Measurements from ENCODE around the gene TRIM54. TPM values are rescaled to one million over a fixed set of nuclear protein-coding genes. Genes with fewer than 3 reads are reported as not detected.

TRIM54 gene
- total RNA-seq, 6 donors from 2014 or later, result 0.49 TPM; not detected in 5

DNA sequence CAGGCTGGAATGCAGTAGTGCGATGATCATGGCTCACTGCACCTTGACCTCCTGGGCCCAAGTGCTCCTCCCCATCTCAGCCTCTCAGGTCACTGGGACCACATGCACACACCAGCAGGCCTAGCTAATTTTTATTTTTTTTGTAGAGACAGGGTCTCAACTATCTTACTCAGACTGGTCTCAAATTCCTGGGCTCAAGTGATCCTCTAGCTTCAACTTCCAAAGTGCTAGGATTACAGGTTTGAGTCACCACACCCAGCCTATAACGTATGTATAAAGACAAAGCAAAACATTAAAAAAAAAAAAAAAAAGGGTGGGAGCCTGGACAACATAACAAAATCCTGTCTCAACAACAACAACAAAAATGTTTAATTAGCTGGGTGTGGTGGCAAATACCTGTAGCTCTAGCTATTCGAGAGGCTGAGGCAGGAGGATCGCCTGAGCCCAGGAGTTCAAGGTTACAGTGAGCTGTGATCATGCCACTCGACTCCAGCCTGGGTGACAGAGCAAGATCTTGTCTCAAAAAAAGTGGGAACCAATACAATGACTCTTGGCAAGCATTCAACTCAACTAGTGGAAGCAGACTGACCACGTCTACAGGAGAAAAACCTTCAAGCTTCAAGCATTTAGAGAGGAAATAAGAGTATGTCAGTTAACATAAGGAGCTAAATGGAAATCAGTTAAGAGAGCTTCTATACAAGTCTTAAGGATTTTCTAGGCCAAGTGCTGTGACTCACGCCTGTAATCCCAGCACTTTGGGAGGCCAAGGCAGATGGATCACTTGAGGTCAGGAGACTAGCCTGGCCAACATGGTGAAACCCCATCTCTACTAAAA is 71.8 kb downstream of the TRIM54 start:
- DNase-seq (no peak), ATAC-seq (ENCODE audit: low FRiP score in 2 of 2) (no peak)
- H3K36me3 ChIP-seq, result peaks cover 0 to 7% (median 0%) of the 10 kb centered on the region in 4 donors
- peaks cover 32 to 45% (median 35%) of the 10 kb centered on the region in 4 donors for H3K4me1 ChIP-seq
- H3K27me3 ChIP-seq, result no peaks in the 10 kb centered on the region
- no peaks in the 10 kb centered on the region for H3K9me3 ChIP-seq
- TF ChIP-seq POLR2AphosphoS5 (IDR thresholded peaks at IDR 0.05) (no peak), EP300 (IDR thresholded peaks at IDR 0.05) (no peak), POLR2A (IDR thresholded peaks at IDR 0.05) (no peak)
- TF ChIP-seq, protein P1, sequence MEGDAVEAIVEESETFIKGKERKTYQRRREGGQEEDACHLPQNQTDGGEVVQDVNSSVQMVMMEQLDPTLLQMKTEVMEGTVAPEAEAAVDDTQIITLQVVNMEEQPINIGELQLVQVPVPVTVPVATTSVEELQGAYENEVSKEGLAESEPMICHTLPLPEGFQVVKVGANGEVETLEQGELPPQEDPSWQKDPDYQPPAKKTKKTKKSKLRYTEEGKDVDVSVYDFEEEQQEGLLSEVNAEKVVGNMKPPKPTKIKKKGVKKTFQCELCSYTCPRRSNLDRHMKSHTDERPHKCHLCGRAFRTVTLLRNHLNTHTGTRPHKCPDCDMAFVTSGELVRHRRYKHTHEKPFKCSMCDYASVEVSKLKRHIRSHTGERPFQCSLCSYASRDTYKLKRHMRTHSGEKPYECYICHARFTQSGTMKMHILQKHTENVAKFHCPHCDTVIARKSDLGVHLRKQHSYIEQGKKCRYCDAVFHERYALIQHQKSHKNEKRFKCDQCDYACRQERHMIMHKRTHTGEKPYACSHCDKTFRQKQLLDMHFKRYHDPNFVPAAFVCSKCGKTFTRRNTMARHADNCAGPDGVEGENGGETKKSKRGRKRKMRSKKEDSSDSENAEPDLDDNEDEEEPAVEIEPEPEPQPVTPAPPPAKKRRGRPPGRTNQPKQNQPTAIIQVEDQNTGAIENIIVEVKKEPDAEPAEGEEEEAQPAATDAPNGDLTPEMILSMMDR (IDR thresholded peaks at IDR 0.05), result no peak
- H3K4me3 ChIP-seq, result no peak overlapping the region
- H3K27ac ChIP-seq, result no peak overlapping the region
- 72 to 75% methylated on average over 7 of the region's 7 CpGs for WGBS, 2 donors

DNA sequence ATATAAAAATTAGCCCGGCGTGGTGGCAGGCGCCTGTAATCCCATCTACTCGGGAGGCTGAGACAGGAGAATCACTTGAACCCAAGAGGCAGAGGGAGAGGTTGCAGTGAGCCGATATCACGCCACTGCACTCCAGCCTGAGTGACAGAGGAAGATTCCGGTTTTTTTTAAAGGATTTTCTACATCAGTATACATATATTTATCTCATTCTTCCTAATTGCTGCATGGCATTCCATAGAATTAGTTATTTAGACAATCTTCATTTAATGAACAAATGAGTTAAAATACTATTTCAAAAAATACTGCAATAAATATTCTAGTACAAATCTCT is 72.3 kb downstream of the TRIM54 start:
- DNase-seq (no peak), ATAC-seq (ENCODE audit: low FRiP score in 2 of 2) (no peak)
- Histone ChIP-seq H3K4me1 (peaks cover 32 to 45% (median 35%) of the 10 kb centered on the region in 4 donors), H3K9me3 (no peaks in the 10 kb centered on the region), H3K4me3 (no peak overlapping the region), H3K27ac (no peak overlapping the region), H3K27me3 (no peaks in the 10 kb centered on the region), H3K36me3 (peaks cover 0 to 7% (median 0%) of the 10 kb centered on the region in 4 donors)
- 94 to 95% methylated on average over 7 of the region's 7 CpGs for WGBS, 2 donors
- TF ChIP-seq POLR2A (IDR thresholded peaks at IDR 0.05) (no peak), EP300 (IDR thresholded peaks at IDR 0.05) (no peak), POLR2AphosphoS5 (IDR thresholded peaks at IDR 0.05) (no peak)
- TF ChIP-seq, protein P1 (IDR thresholded peaks at IDR 0.05), result no peak

DNA sequence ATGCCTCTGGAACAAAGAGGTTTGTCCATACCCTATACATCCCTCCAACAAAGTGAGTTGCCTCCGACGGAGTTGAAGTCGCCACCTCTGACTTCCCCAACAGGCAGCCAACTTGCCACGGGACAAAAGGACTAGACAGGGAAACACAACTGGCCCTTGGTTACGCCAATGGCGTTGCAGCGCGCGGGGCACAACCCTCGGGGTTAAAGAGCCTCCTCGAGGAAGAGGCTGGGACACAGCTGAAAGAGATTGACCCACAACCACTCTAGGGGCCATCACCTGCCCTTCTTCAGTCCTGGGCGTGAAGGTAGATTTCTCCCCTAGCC is 73.8 kb downstream of the TRIM54 start:
- Histone ChIP-seq H3K9me3 (no peaks in the 10 kb centered on the region), H3K27ac (peak overlapping the region; percentile 89 to 94 (median 92)), H3K27me3 (no peaks in the 10 kb centered on the region), H3K36me3 (no peaks in the 10 kb centered on the region), H3K4me1 (peaks cover 32 to 45% (median 35%) of the 10 kb centered on the region in 4 donors), H3K4me3 (peak overlapping the region; percentile 72 to 97 (median 94))
- 0 to 1% methylated on average over 11 to 12 of the region's 12 CpGs for WGBS, 2 donors
- TF ChIP-seq EP300 (IDR thresholded peaks at IDR 0.05) (no peak), POLR2A (IDR thresholded peaks at IDR 0.05) (no peak), POLR2AphosphoS5 (IDR thresholded peaks at IDR 0.05) (no peak)
- TF ChIP-seq, protein P1 (IDR thresholded peaks at IDR 0.05), result no peak
- peak; percentile 76 to 84 for DNase-seq
- peak; percentile 56 to 57 for ATAC-seq (ENCODE audit: low FRiP score in 2 of 2)

DNA sequence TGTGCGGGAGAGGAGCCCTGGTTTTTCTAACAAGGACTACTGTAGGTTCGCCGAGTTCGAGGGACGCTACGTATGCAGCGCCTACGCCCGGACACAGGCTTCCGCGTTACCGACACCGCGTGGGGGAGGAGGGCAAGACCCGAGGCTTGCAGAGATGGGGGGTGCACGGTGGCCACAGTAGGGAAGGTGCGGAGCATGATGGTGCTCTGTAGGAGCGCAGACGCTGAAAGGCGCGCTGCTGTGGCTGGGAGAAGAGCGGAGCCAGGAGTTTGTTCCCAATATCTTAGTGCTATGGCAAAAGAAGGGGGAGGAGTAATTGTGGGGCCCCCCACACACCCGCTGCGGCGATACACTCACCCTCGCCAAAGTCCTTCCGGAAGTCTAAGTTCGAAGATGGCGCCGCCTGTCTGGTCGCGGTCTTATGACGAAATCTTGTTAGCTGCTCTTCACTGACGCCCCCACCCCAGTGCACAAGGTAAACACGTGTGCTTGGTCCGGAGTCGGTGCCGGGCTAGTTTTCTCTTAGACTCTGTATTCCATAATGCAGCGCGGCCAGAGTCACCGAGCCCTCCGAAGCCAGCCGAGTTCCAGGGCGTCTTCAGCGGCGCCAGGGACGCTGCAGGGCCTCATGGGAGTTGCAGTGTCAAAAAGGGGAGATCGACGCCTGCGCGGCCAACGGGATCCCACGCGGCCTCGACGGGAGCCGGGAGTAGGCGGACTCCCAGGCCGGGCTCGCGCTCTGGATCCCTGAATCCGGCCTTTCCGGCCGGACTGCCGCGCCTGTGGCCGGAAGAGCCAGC is 74.4 kb downstream of the TRIM54 start, which contains the start of gene GTF3C2:
Gene GTF3C2 (minus strand): TSS at position 383 of the 800 bp plus-strand sequence. CDS start 13,210 bp downstream, outside the sequence.
- TF ChIP-seq, protein P1 (IDR thresholded peaks at IDR 0.05), result peak in 4 of 6 experiments; percentile 30 to 55 (median 34)
- peak; percentile 52 to 81 for TF ChIP-seq POLR2AphosphoS5 (IDR thresholded peaks at IDR 0.05)
- no peak for TF ChIP-seq EP300 (IDR thresholded peaks at IDR 0.05)
- TF ChIP-seq POLR2A (IDR thresholded peaks at IDR 0.05), result peak in 2 of 4 donors; percentile 44 to 72
- 0 to 2% methylated on average over 13 to 59 of the region's 67 CpGs for WGBS, 2 donors
- ATAC-seq (ENCODE audit: low FRiP score in 2 of 2) (peak; percentile 97 to 99), DNase-seq (peak; percentile 93 to 97)
- Histone ChIP-seq H3K9me3 (no peaks in the 10 kb centered on the region), H3K36me3 (no peaks in the 10 kb centered on the region), H3K4me3 (peak within 1 kb of the TSS; percentile 72 to 97 (median 94)), H3K27me3 (no peaks in the 10 kb centered on the region), H3K27ac (peak within 1 kb of the TSS; percentile 89 to 94 (median 92)), H3K4me1 (peaks cover 32 to 45% (median 35%) of the 10 kb centered on the region in 4 donors)

Other genes with a start within 250 kb of the TRIM54 start
- gene TMEM214, start 249.5 kb upstream of the TRIM54 start, total RNA-seq, result 100 to 1,000 TPM in 1 of 6 donors, 10 to 100 TPM in 5; 42.5 to 176 (median 62.0) TPM
- gene AGBL5, start 230.8 kb upstream of the TRIM54 start, total RNA-seq, result 10 to 100 TPM in 5 of 6 donors, 1 to 10 TPM in 1; 7.8 to 17.6 (median 14.3) TPM
- 100 to 1,000 TPM in 5 of 6 donors, 10 to 100 TPM in 1; 90.4 to 265 (median 176) TPM for gene OST4, start 210.8 kb upstream of the TRIM54 start, total RNA-seq
- 100 to 1,000 TPM in 2 of 6 donors, 10 to 100 TPM in 4; 20.7 to 158 (median 49.0) TPM for gene EMILIN1, start 203.8 kb upstream of the TRIM54 start, total RNA-seq
- 10 to 100 TPM in 1 of 6 donors, 1 to 10 TPM in 5; 2.4 to 10.4 (median 6.3) TPM for gene KHK, start 195.7 kb upstream of the TRIM54 start, total RNA-seq
- gene CGREF1, start 163.3 kb upstream of the TRIM54 start, total RNA-seq, result 1 to 10 TPM in 2 of 6 donors, under 1 TPM in 1, not detected in 3; 0.79 to 1.2 (median 1.0) TPM
- under 1 TPM in 3 of 6 donors, not detected in 3; 0.10 to 0.30 (median 0.11) TPM for gene ABHD1, start 158.6 kb upstream of the TRIM54 start, total RNA-seq
- 100 to 1,000 TPM in 1 of 6 donors, 10 to 100 TPM in 5; 45.7 to 102 (median 66.0) TPM for gene PREB, start 147.8 kb upstream of the TRIM54 start, total RNA-seq
- not detected for gene PRR30, start 143.0 kb upstream of the TRIM54 start, total RNA-seq
- under 1 TPM in 2 of 6 donors, not detected in 4; 0.13 to 0.20 TPM for gene TCF23, start 133.4 kb upstream of the TRIM54 start, total RNA-seq
- gene ATRAID, start 70.4 kb upstream of the TRIM54 start, total RNA-seq, result 100 to 1,000 TPM in 4 of 6 donors, 10 to 100 TPM in 2; 53.4 to 126 (median 112) TPM
- 10 to 100 TPM; 13.6 to 29.6 (median 21.0) TPM for gene SLC5A6, start 70.2 kb upstream of the TRIM54 start, total RNA-seq
- gene CAD, start 65.1 kb upstream of the TRIM54 start, total RNA-seq, result 10 to 100 TPM; 19.8 to 66.0 (median 33.5) TPM
- 1 to 10 TPM in 4 of 6 donors, under 1 TPM in 2; 0.20 to 2.3 (median 1.2) TPM for gene SLC30A3, start 19.4 kb upstream of the TRIM54 start, total RNA-seq
- gene DNAJC5G, start 7.0 kb upstream of the TRIM54 start, total RNA-seq, result not detected
- gene UCN, start 26.0 kb downstream of the TRIM54 start, total RNA-seq, result 10 to 100 TPM in 2 of 6 donors, 1 to 10 TPM in 4; 2.6 to 81.7 (median 4.6) TPM
- 10 to 100 TPM; 51.2 to 99.3 (median 75.9) TPM for gene MPV17, start 40.7 kb downstream of the TRIM54 start, total RNA-seq
- gene GTF3C2, start 74.3 kb downstream of the TRIM54 start, total RNA-seq, result 100 to 1,000 TPM in 1 of 6 donors, 10 to 100 TPM in 5; 43.9 to 104 (median 48.9) TPM
- gene EIF2B4, start 87.9 kb downstream of the TRIM54 start, total RNA-seq, result 10 to 100 TPM; 24.8 to 48.2 (median 29.8) TPM
- 100 to 1,000 TPM in 3 of 6 donors, 10 to 100 TPM in 3; 69.1 to 142 (median 113) TPM for gene SNX17, start 88.2 kb downstream of the TRIM54 start, total RNA-seq
- gene ZNF513, start 98.3 kb downstream of the TRIM54 start, total RNA-seq, result 10 to 100 TPM in 5 of 6 donors, 1 to 10 TPM in 1; 9.3 to 31.4 (median 18.0) TPM
- gene PPM1G, start 127.2 kb downstream of the TRIM54 start, total RNA-seq, result 10 to 100 TPM; 39.8 to 60.6 (median 55.3) TPM
- 10 to 100 TPM; 46.5 to 81.5 (median 62.5) TPM for gene NRBP1, start 146.2 kb downstream of the TRIM54 start, total RNA-seq
- 10 to 100 TPM; 13.8 to 39.7 (median 31.0) TPM for gene KRTCAP3, start 160.0 kb downstream of the TRIM54 start, total RNA-seq
- gene IFT172, start 207.3 kb downstream of the TRIM54 start, total RNA-seq, result 10 to 100 TPM; 24.3 to 80.6 (median 29.8) TPM
- gene FNDC4, start 212.8 kb downstream of the TRIM54 start, total RNA-seq, result 1 to 10 TPM in 5 of 6 donors, not detected in 1; 1.1 to 4.6 (median 2.6) TPM
- under 1 TPM in 2 of 6 donors, not detected in 4; 0.24 to 0.83 TPM for gene GCKR, start 214.4 kb downstream of the TRIM54 start, total RNA-seq

All from upper lobe of left lung (tissue), 6 donors.